HG03039 (cell line): ENCODE data around the gene SCARB1.
A peak's percentile ranks its signal among the peaks of the same experiment; 100 is the strongest.

Experiments used
- ATAC-seq: cut with Tn5 transposase; IDR thresholded peaks from one replicate; pipeline ENCODE4 v1.9.1; 2021; ENCODE audit warnings: mild to moderate bottlenecking, moderate library complexity; ENCODE audit not compliant: unreplicated experiment

SCARB1 gene

DNA sequence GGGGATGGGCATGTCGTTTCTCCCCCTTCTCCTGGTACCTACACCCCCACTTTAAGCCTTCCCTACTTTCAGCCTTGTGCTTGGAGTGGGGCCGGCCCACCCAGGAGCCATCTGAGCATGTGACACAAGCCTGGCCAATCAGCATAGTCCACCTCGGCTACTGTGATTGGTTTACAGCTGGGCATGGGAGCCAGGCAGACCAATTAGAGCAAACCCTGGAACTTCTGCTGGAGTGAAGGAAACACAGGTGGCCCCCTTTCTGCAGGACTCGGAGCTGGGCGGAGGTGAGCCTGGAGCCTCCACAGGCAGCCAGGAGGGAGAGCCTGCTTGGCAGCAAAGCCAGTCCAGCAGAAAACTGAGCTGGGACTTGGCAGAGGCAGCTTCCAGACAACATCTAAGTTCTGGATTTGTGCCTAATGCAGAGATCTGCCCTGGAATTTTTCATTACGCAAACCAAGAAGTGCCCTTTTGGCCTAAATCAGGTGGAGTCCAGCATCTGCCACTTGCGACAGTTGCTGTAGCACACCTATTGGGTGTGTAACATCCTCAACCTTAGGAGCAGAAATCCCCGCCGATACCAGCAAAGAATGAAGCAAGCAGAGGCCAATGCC lies 59.5 kb downstream of the SCARB1 start:
- ATAC-seq: no peak

DNA sequence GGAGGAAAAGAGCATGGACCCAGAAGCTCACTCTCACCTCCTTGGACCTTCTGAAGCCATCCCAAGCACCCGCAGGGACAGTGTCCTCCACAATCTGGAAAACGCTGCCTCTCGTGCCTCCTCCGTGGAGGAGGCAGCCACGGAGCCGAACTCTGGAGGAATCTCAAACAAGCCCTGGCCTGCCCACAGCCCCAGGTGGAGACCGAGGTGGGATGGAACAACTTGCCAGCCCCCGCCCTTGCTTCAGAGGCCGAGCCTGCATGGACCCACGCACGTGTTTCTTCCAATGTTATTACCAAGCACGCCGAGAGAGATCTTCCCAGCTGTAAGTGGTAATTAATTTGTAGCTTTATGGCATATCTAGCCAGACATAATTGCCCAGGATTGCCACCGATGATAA lies 61.3 kb downstream of the SCARB1 start:
- no peak for ATAC-seq

DNA sequence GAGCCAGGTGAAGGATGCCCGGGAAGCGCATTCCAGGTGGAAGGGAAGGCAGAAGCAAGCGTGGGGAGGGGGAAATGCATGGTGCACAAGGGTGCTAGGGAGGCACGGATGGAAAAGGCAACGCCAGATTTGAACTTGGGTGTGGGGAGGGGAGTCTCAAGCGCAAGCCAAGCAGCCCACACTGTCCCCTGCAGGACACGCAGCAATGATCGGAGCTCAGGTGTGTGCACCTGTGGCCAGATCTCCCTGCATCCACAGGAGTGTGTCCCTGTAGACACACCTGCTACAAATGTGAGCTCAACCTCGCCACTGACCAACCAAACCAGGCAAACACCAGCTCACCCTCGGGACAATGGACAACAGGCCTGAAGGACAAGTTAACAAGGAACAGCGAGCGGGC lies 63.2 kb downstream of the SCARB1 start:
- ATAC-seq: no peak

DNA sequence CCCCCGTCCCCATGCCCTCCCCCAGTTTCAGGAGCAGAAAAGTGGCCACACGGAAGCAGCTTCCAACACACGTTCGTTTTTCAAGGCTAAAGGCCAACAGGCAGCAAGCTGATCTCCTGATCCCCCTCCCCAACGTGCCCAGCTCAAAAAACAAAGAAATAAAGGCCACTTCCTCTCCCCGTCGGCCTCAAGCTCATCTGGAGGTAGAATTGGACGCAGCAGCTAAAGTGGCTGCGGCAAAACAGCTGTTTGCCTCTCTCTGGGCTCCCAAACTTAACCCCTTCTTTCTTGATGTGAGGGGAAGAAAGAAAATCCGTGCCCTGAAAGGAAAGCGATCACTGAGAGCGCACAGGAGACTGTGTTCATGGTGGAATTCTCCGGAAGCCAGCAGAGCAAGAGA lies 66.3 kb downstream of the SCARB1 start:
- no peak for ATAC-seq

DNA sequence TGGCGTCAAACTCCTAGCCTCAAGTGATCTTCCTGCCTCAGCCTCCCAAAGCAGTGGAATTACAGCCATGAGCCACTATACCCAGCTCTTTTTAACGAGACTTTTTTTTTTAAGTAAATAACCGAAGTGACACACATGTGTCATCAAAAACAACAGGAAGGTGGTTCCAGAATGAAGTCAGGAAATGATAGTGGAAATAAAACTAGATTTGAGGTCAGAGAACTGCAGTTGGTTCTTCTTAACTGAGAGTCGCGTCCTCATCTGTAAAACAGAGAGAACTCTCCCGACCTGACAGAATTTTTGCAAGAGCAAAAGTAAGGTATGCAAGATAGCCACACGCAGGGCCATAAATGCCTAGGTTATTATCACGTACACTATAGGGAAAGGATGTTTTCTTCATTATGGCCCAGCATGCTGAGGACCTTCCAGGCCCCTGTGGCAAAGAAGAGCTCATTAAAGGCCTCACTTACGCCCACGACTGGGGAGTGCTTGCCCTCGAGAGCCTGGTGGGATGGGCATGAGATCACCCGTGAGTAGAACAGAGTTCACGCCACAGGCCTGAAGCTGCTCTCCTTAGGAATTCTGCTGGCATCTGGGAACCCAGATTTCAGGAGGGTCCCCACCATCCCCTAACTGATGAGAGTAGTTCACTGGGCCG lies 67.2 kb downstream of the SCARB1 start:
- no peak for ATAC-seq

DNA sequence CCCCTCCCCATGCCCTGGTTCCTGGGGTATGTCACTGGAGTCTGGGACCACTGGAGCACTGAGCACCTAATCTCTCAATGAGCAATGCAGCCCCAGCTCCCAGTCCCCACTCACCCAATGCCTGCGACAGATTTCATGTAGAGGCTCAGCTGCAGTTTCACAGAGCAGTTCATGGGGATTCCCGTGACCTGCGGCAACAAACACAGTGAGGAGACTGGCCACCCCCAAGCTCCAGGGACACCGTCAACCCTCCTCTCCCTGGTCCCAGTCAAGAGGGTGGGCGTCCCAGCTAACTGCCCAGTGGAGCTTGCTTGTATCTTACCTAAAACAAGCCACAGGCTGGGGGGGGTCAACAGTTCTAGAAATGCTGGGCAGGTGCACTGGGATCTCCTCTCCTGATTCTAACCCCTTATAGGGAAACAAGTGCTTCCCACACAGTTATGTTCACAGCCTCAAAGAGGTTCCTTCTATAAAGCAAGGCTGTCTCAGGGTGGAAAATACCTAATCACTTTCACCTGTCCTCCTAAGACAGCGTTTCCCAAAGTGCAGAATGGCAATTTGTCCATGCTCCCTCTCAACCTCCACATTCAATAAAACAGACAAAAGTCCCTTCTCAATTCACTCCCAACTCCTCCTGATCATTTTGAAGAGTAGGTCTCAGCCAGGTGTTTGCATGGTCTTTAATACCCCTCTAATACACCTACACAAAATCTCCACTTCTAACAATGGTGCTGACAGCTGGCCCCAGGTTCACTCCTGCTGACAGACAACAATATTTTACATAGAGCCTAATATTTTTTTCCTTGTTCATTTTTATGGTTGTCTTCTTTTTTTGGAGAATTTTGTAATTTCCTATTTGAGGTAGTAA lies 68.3 kb downstream of the SCARB1 start:
- peak; percentile 73 for ATAC-seq

DNA sequence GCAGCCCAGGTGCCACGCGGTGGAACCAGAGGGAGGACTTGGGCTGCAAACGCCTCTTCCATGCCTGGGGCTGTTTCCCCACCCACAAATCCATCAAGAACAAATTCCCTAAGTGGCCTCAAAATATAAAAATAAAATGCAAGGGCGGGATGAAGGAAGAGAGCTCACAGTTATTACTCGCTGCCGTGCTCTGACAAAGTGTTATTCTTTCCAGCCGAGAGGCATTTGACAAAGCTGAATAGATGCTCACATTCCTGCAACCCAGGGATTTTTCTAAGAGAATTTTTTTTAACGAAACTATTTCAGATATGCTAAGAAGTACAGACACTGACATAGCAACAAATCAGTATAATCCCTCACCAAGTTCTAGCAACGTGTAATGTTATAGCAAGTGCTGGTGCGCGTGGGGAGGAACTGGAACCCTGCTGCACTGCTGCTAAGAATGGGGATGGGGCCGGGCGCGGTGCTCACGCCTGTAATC lies 70.7 kb downstream of the SCARB1 start:
- no peak for ATAC-seq

DNA sequence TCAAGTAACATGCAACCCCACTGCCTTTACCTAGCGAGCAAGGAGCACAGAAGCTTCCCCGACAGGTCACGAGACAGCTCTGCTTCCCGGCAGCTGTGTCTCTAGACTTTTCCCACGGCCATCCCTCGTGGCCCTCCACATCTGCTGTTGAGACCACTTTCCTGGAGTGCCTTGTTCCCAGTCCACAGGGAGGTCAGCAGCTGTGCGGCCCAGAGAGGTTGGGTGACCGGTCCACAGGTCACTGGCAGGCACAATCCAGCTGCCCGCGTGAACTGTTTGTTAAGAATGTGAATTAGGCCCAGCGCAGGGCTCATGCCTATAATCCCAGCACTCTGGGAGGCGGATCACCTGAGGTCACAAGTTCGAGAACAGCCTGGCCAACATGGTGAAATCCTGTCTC lies 71.5 kb downstream of the SCARB1 start:
- ATAC-seq: no peak

DNA sequence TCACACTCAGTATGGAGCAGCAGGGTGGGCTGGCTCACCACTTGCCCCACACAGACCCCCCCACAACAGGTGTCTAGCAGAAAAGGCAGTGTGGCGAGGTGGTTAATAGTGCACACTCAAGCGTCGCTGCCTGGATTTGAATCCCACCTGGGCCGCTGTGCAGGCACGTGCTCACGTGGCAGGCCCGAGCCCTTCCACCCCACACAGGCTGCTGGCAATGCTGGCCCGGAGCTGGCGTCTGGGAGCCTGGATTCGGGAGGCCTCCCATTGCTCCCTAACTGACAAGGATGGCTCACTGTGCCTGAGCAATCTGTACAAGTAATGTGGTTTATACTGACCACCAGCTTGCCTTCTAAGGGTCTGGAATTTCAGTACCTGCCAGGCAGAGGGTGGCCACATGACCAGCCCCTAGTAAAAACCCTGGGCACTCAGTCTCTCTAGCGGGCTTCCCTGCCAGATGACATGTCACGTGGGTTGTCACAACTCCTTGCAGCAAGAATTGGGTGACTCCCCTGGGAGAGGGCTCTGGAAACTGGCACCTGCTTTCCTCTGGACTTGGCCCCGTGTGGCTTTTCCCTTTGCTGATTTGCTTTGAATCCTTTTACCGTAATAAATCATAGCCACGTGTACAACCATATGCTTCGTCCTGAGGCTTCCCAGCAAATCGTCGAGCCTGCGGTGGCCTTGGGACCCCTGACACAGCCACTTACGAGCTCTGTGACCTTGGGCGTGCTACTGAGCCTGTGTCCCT lies 72.8 kb downstream of the SCARB1 start:
- ATAC-seq: no peak

DNA sequence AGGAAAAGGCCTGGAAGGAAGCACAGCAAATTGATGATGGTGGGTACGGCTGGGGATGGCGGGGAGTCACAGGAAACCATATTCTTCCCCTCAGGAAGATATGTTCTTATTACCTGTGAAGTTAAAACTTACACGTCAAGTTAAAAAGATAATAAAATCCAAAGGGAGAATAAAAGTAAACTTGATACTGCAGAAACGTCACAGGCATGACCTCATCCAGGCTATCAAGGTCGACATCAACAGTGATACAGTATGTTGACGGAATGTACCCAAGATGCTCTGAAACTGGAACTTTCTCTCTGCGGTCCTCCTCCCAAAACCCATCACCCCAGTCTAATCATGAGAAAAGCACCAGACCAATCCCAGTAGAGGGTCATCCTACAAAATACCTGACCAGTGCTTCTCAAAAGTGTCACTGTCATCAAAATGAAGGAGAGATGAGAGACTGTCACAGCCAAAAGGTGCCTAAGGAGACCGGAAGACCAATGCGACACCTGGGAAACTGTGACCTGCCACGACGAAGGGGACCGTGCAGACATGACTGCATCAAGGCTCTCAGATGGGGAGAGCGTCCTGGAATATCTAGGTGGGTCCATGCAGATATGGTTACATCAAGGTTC lies 74.6 kb downstream of the SCARB1 start:
- ATAC-seq: no peak

DNA sequence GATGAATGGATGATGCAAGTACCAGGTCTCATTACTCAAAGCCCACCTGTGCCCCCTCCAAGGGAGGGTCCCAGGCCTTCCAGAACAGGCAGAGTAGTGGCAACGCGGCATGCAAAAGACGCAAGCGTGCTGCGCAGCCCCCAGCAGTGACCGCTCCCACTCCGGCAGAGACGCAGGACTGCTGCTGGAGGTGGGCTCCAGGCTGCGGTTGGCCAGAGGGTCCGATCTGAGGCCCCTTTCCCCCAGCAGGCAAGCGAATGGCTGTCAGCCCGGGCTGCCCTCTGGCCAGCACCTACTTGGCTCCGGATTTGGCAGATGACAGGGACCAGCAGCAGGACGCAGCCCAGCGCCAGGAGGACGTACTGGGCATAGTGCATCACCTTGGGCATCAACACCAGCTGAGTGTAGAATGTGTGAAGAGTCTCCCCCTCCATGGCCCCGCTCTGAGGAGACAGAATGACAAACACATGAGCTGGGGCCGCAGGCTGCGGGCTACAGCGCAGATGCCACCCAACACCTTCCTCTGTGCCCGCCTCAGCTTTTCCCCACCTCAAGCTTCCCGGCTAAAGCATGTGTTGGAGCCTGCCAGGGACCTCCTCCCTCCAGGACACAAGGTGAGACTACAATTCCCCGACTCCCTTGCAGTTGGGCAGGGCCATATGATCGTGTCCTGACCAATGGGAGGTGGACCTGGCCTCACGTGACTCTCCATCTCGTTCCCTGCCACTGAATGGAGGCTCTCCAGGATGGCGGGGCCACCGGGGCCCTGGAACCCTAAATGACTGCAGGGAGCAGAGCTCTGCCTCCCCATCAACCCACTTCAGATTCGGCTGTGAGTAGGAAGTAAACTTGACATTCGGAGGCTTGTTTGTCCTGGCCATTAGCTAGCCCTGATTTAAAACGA lies 77.4 kb downstream of the SCARB1 start:
- ATAC-seq: no peak

DNA sequence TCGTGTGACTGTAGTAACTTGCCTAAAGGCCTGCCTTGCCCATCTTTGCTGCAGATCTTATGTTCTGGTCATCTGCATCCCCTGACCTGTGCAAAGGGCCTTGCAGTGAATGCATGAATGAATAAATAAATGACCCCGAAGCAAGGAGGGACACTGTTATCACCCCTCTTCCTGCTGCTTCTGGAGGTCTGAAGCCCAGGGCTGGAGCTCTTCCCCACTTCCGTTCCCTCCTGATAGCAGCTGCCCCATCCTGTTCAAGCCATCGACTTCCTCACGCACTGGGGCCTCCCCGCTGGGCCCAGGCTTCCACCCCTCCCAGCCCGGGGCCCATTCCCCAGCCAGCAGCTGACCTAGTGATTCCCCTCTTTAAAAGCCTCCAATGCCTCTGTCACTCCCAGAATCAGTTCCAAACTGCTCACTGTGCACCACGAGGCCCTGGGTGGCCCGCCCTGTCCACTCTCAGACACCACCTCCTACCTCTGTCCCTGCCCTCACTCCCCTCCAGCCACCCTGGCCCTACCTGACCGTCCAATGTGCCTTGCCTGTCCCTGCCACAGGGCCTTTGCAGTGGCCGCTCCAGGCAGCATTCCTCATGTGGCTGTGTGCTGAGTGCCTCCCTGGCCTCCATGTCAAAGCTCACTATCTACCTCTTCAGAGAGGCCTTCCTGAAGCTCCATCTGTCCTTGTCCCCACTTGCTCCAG lies 78.6 kb downstream of the SCARB1 start:
- no peak for ATAC-seq

DNA sequence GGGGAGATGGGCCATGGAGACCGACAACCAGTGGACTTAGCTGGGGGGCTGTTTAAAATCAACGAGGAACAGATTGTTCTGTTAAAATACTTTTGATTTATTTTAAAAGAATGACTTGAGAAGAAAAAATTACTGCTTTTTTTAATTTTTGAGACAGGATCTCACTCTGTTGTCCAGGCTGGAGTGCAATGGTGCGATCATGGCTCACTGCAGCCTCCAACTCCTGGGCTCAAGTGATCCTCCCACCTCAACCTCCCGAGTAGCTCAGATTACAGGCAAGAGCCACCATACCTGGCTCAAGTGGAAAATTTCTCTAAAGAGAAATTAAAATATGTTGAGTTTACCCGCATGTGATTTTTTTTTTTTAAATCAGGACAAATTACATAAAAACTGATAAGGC lies 80.6 kb downstream of the SCARB1 start:
- ATAC-seq: no peak

DNA sequence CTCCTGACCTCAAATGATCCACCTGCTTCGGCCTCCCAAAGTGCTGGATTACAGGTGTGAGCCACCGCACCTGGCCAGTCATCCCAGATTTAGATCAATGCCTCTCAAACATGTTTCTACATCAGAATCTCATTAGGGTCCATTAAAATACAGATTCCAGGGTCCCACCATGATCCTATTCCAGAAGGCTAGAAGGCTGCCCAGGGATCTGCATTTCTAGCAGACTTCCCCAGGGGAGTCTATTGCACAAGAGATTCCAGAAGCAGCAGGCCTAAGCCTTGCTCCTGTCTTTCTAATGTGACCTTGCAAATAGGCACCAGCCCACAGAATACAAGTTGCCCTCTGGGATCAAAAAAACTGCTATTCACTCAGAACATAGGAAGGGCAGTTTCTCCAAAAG lies 81.5 kb downstream of the SCARB1 start:
- no peak for ATAC-seq

DNA sequence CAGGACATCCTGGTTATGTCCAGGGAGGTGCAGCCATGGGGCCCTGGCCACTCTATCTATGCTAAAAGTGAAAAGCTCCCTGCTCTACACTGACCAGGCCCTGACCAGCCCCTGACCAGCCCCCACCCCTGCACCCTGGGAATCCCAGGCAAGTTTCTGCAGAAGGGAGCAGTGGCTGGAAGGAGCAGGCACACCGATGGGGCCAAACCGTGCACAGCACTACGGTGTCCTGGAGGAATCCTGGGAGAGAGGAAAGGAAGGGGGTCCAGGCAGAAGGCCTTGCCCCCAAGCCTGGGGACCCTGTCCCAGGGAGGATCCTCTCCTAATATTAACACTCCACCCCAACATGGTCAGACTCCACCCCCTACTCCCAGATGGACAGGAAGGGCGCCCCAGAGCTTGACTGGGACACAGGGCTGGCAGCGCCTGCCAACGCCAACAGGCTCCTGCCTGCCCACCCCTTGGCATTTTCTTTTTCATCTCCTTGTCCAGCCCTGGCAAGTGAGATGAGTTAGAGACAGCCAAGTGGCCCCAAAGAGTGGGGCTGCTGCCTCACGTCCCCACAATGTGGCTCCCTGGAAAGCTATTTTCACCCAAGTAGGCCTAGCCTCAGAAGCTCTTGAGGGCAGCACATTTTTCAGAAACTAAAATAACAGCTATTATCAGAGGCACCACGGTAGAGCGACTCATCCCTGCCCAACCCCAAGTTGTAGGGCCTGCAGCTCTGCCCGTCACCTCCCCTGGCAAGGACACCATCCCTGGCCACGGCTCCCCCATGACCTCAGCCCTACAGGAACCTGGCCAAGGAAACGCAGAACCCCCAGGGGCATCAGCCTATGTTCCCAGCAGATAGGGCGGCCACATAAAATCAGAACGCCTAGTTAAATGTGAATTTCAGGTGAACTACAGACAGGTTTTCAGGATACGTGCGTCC lies 82.6 kb downstream of the SCARB1 start:
- ATAC-seq: no peak

DNA sequence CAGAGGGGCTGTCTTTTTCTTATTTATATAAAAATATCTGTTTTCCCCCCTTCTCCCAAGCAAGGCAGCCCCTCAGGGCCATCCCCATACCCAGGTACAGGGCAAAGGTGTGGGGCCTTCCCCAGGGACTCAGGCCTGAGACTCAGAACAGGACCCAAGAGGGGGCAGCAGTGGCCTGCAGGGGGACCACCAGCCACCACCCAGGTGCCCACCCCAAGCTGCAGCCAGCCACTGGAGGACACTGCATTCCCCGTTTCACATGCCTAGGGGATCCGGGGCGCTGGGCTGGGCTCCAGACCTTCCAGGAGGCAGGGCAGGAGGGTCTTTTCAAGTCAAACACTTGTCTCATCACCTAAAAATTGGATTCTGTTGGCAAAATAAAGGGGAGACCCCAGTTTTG lies 83.3 kb downstream of the SCARB1 start:
- no peak for ATAC-seq

DNA sequence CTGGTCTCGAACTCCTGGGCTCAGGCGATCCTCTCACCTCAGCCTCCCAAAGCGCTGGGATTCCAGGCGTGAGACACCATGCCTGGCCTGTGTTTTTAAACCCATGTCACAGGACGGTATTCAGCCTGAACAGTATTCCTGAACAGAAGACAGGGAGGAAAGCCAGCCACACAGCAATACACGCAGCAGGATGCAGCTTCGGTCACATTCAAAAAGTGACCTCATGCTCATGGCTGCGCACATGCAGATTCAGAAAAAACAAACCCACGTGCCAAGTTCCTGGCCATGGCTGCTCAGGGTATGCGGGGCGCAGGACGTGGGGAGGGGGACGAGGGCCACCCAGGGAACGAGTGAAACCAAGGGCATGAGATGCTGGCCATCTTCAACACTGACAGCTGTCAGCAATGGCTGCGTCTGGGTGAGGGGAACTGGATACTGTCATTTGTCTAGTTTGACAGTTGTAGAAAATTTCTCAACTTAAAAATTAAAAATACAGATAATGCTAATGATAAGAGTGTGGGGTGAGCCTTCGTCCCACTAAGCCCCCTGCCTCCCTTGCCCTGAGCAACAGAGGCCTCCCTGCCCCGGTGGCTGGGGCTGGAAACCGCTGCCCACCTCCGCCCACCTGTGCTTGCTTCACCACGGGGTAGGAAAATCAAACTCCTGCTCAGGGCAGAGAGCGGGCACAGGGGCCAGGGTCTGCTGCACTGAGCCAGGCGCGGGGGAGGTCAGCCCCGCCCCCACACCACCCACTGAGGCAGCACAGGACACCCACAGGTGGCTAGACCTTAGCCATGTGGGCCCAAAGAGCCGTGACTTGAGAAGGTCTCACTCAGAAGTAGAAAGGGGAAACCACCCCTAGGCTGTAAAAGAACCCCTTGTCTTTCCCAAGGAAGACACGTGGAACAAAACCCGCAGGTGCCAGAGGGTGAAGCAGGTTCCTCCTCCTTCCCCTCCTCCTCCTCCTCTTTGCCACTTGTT lies 84.2 kb downstream of the SCARB1 start:
- ATAC-seq: peak; percentile 39
